ENCODE measurements around the gene NUBP2.
A peak's percentile ranks its signal among the peaks of the same experiment; 100 is the strongest.

Gene NUBP2

GRCh38 chr16:1771188-1771863 lies 11.4 kb upstream of the NUBP2 start, which contains the start of gene NME3 (continued):
- TF ChIP-seq ZNF704 (tag by site-specific recombination; IDR thresholded peaks at IDR 0.05): no peak
- peak; percentile 30; the same call in 1 of the 2 replicates for TF ChIP-seq EGR2 (tag by site-specific recombination; IDR thresholded peaks at IDR 0.05; ENCODE audit: low read depth)
- no peak for TF ChIP-seq ZNF510 (tag by site-specific recombination; IDR thresholded peaks at IDR 0.05; ENCODE audit: insufficient replicate concordance)
- TF ChIP-seq ZFP69B (tag by site-specific recombination; IDR thresholded peaks at IDR 0.05): peak; percentile 96
- TF ChIP-seq ZFP3 (tag by site-specific recombination; IDR thresholded peaks at IDR 0.05; ENCODE audit: low read depth): no peak
- no peak; the same call in 1 of the 2 replicates for TF ChIP-seq ZSCAN30 (tag by site-specific recombination; IDR thresholded peaks at IDR 0.05)
- TF ChIP-seq ZNF548 (tag by site-specific recombination; IDR thresholded peaks at IDR 0.05): no peak
- no peak for TF ChIP-seq ZNF221 (tag by site-specific recombination; IDR thresholded peaks at IDR 0.05; ENCODE audit: borderline replicate concordance)
- TF ChIP-seq YY2 (tag by site-specific recombination; IDR thresholded peaks at IDR 0.05): no peak
- TF ChIP-seq ZNF747 (tag by site-specific recombination; IDR thresholded peaks at IDR 0.05): no peak
- TF ChIP-seq KLF17 (tag by site-specific recombination; IDR thresholded peaks at IDR 0.05): no peak
- TF ChIP-seq ZBTB49 (tag by site-specific recombination; IDR thresholded peaks at IDR 0.05; ENCODE audit: low read depth): no peak
- no peak for TF ChIP-seq FEZF1 (tag by site-specific recombination; IDR thresholded peaks at IDR 0.05)
- no peak for TF ChIP-seq ZNF341 (tag by site-specific recombination; IDR thresholded peaks at IDR 0.05; ENCODE audit: low read depth)

GRCh38 chr16:1771864-1772361 lies 10.8 kb upstream of the NUBP2 start:
- H3K4me1 ChIP-seq (ENCODE audit: control insufficient read depth, insufficient read depth, low read length): peaks cover 9% of the 10 kb centered on the region
- peak overlapping the region; percentile 95 for H3K4me3 ChIP-seq (ENCODE audit: low read depth, low read length)
- POLR2A ChIA-PET: interaction anchor here (0.7 to 6.0 kb wide), 8 partner anchors 9 to 160 kb away, joined by 3 to 113 read pairs (median 6); partner anchors contain the start of genes CRAMP1, IFT140, JPT2 and MAPK8IP3
- H3K36me3 ChIP-seq (ENCODE audit: control insufficient read depth in 2 of 2, insufficient read depth in 1 of 2, low read length in 2 of 2): peaks cover 0 to 77% of the 10 kb centered on the region in 2 experiments; a peak in 1 of 3 replicates
- CTCF ChIA-PET: interaction anchor here (0.6 kb wide), 2 partner anchors 122 to 504 kb away, joined by 3 read pairs; no protein-coding TSS in a partner anchor
- H3K9me3 ChIP-seq (ENCODE audit: control insufficient read depth, insufficient read depth, low read depth, low read length): no peaks in the 10 kb centered on the region
- H3K27ac ChIP-seq (ENCODE audit: extremely low read depth, low read depth, low read length): peak overlapping the region; percentile 94
- TF ChIP-seq ZNF639 (tag by site-specific recombination; IDR thresholded peaks at IDR 0.05) (no peak), GLIS2 (tag by site-specific recombination; IDR thresholded peaks at IDR 0.05) (0 out of 2 replicates have a peak, but pooled peaks have one; percentile 7), ZBTB1 (tag by site-specific recombination; IDR thresholded peaks at IDR 0.05) (no peak), TRIM28 (IDR thresholded peaks at IDR 0.05; ENCODE audit: borderline replicate concordance, low read length) (no peak), SP3 (tag by site-specific recombination; IDR thresholded peaks at IDR 0.05) (0 out of 2 replicates have a peak, but pooled peaks have one; percentile 1), ZFHX2 (tag by site-specific recombination; conservative IDR thresholded peaks at IDR 0.05) (0 out of 2 replicates have a peak, but pooled peaks have one; percentile 8), PRDM10 (tag by site-specific recombination; IDR thresholded peaks at IDR 0.05) (0 out of 2 replicates have a peak, but pooled peaks have one; percentile 3), ZNF248 (tag by site-specific recombination; IDR thresholded peaks at IDR 0.05) (no peak), ZBTB7A (tag by site-specific recombination; IDR thresholded peaks at IDR 0.05; ENCODE audit: low read depth) (no peak), ZNF366 (tag by site-specific recombination; conservative IDR thresholded peaks at IDR 0.05) (no peak; the same call in 1 of the 2 replicates), ATF2 (tag by site-specific recombination; IDR thresholded peaks at IDR 0.05; ENCODE audit: low read depth) (no peak)

All from HEK293 (cell line).